ENCODE data around the gene PDCD7. TPM values are rescaled to one million over a fixed set of nuclear protein-coding genes. Genes with fewer than 3 reads are reported as not detected.

Gene PDCD7
- total RNA-seq, 1 experiment from 2014 or later, result 32.6 TPM

- Histone ChIP-seq H3K4me3 (no peak overlapping the region), H3K27me3 (no peaks in the 10 kb centered on the region), H3K9me3 (no peaks in the 10 kb centered on the region), H3K36me3 (no peaks in the 10 kb centered on the region)
- peak; percentile 70 for DNase-seq
Observed at GRCh38 chr15:65071381-65071811, 62.2 kb downstream of the PDCD7 start.

- H3K4me3 ChIP-seq, result no peak overlapping the region
- H3K36me3 ChIP-seq, result no peaks in the 10 kb centered on the region
- H3K9me3 ChIP-seq, result no peaks in the 10 kb centered on the region
- no peak for DNase-seq
- no peaks in the 10 kb centered on the region for H3K27me3 ChIP-seq
Observed at GRCh38 chr15:65069779-65070546, 63.6 kb downstream of the PDCD7 start.

GRCh38 chr15:65069179-65069578, 64.4 kb downstream of the PDCD7 start:
- Histone ChIP-seq H3K4me3 (no peak overlapping the region), H3K9me3 (no peaks in the 10 kb centered on the region), H3K27me3 (no peaks in the 10 kb centered on the region), H3K36me3 (no peaks in the 10 kb centered on the region)
- DNase-seq, result peak; percentile 94

- H3K4me3 ChIP-seq, result no peak overlapping the region; the same call in none of the 2 replicates
Observed at GRCh38 chr15:65068403-65068788, 65.2 kb downstream of the PDCD7 start.

GRCh38 chr15:65067645-65068402, 65.8 kb downstream of the PDCD7 start, which contains the start of gene RASL12:
RASL12 (minus strand) TSS chr15:65067991; CDS start chr15:65067835, 156 bp downstream.
- Histone ChIP-seq H3K36me3 (no peaks in the 10 kb centered on the region), H3K4me3 (peak within 1 kb of the TSS; percentile 42), H3K9me3 (no peaks in the 10 kb centered on the region), H3K27me3 (no peaks in the 10 kb centered on the region)
- DNase-seq, result peak; percentile 50

More at GRCh38 chr15:65068403-65068788, 65.2 kb downstream of the PDCD7 start:
- Histone ChIP-seq H3K9me3 (no peaks in the 10 kb centered on the region), H3K36me3 (no peaks in the 10 kb centered on the region), H3K27me3 (no peaks in the 10 kb centered on the region)
- DNase-seq, result no peak

Other genes with a start within 250 kb of the PDCD7 start
- 3.3 and 4.7 TPM in 2 replicates for gene ANKDD1A, start 221.9 kb downstream of the PDCD7 start, total RNA-seq (2014; rRNA removed; shearing (Covaris generic); ENCODE audit: low replicate concordance)
- 116 and 137 TPM in 2 replicates for gene SPG21, start 143.9 kb downstream of the PDCD7 start, total RNA-seq (2014; rRNA removed; shearing (Covaris generic); ENCODE audit: low replicate concordance)
- gene MTFMT, start 104.2 kb downstream of the PDCD7 start, total RNA-seq (2014; rRNA removed; shearing (Covaris generic); ENCODE audit: low replicate concordance), result 17.8 and 21.5 TPM in 2 replicates
- gene SLC51B, start 88.4 kb downstream of the PDCD7 start, total RNA-seq (2014; rRNA removed; shearing (Covaris generic); ENCODE audit: low replicate concordance), result not detected in 2 replicates
- 2.7 and 4.7 TPM in 2 replicates for gene RASL12, start 65.8 kb downstream of the PDCD7 start, total RNA-seq (2014; rRNA removed; shearing (Covaris generic); ENCODE audit: low replicate concordance)
- gene KBTBD13, start 57.1 kb downstream of the PDCD7 start, total RNA-seq (2014; rRNA removed; shearing (Covaris generic); ENCODE audit: low replicate concordance), result not detected in 2 replicates
- 0.43 and 1.0 TPM in 2 replicates for gene UBAP1L, start 18.6 kb downstream of the PDCD7 start, total RNA-seq (2014; rRNA removed; shearing (Covaris generic); ENCODE audit: low replicate concordance)
- 46.4 and 60.5 TPM in 2 replicates for gene CLPX, start 51.5 kb upstream of the PDCD7 start, total RNA-seq (2014; rRNA removed; shearing (Covaris generic); ENCODE audit: low replicate concordance)
- gene CILP, start 77.7 kb upstream of the PDCD7 start, total RNA-seq (2014; rRNA removed; shearing (Covaris generic); ENCODE audit: low replicate concordance), result not detected in 2 replicates
- gene PARP16, start 153.1 kb upstream of the PDCD7 start, total RNA-seq (2014; rRNA removed; shearing (Covaris generic); ENCODE audit: low replicate concordance), result 6.3 and 10.2 TPM in 2 replicates
- gene RNU5A-1, start 162.2 kb upstream of the PDCD7 start, total RNA-seq (2014; rRNA removed; shearing (Covaris generic); ENCODE audit: low replicate concordance), result not detected in 2 replicates
- gene RNU5B-1, start 170.9 kb upstream of the PDCD7 start, total RNA-seq (2014; rRNA removed; shearing (Covaris generic); ENCODE audit: low replicate concordance), result not detected in 2 replicates
- not detected in 2 replicates for gene IGDCC3, start 244.2 kb upstream of the PDCD7 start, total RNA-seq (2014; rRNA removed; shearing (Covaris generic); ENCODE audit: low replicate concordance)

Measured in MG63 (cell line).